Epithelial cell of esophagus (primary cell): ENCODE results near the gene MSL3B.

Source experiments
- DNase-seq: peaks from one replicate; pipeline ENCODE4 v3.0.0; 2010; ENCODE audit warnings: low read depth
- H3K4me3 ChIP-seq: 2 replicates; pipeline ENCODE4 v1.5.1; 2011; ENCODE audit warnings: mild to moderate bottlenecking, low read length, control low read depth
- TF ChIP-seq, protein P1 (sequence below): IDR thresholded peaks from 2 replicates; pipeline ENCODE4 v1.5.1; 2011; ENCODE audit warnings: low read depth, mild to moderate bottlenecking, low read length, control low read depth, inconsistent platforms; ENCODE audit not compliant: insufficient read depth; ENCODE audit errors: missing control alignments

The MSL3B gene

GRCh38 chr2:233835230-233836186, 32.7 kb downstream of the MSL3B start:
- H3K4me3 ChIP-seq, result no peak overlapping the region
- no peak for DNase-seq
- TF ChIP-seq, protein P1, sequence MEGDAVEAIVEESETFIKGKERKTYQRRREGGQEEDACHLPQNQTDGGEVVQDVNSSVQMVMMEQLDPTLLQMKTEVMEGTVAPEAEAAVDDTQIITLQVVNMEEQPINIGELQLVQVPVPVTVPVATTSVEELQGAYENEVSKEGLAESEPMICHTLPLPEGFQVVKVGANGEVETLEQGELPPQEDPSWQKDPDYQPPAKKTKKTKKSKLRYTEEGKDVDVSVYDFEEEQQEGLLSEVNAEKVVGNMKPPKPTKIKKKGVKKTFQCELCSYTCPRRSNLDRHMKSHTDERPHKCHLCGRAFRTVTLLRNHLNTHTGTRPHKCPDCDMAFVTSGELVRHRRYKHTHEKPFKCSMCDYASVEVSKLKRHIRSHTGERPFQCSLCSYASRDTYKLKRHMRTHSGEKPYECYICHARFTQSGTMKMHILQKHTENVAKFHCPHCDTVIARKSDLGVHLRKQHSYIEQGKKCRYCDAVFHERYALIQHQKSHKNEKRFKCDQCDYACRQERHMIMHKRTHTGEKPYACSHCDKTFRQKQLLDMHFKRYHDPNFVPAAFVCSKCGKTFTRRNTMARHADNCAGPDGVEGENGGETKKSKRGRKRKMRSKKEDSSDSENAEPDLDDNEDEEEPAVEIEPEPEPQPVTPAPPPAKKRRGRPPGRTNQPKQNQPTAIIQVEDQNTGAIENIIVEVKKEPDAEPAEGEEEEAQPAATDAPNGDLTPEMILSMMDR, result no peak

DNA sequence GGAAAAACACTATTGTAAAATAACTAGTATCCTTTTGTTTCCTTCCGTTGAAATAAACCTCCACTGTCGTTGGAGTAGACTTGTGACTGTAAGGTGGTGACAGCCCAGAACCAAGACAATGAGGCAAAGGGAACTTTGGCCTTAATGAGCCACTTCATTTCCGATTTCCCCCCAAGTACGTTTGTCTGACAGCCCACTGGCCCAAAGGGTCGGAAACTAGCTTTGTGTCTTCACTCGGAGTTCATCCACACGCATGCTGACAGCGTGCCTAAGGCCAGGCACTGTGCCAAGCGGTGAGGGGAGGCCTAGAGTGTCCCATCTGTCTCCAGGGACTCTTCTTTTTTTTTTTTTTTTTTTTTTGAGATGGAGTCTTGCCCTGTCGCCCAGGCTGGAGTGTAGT, 34.8 kb downstream of the MSL3B start:
- DNase-seq, result no peak
- TF ChIP-seq, protein P1, result no peak
- no peak overlapping the region for H3K4me3 ChIP-seq

DNA sequence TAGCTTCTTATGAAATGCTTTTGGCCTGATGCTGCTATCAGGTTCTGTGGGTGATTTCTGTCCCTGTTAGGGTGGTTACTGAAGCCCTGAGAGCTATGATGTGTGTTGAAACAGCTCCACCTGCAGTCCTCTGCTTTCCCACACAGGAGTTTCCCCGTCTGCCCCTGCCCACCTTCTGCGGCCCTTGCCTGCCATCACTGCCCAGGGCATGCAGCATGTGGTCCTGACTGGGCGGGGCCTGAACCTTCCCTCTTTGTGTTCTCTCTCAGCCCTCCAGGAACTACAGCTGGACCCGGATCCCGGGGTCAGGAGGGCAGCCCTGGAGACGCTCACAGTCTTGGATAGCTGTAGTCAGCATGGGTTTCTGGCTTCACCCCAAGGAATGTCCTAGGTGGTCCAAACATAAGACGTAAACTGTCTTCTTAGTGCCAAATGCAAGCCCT, 35.3 kb downstream of the MSL3B start:
- DNase-seq, result peak; percentile 77
- no peak overlapping the region for H3K4me3 ChIP-seq
- TF ChIP-seq, protein P1, result peak; percentile 69

- no peak for DNase-seq
- no peak overlapping the region for H3K4me3 ChIP-seq
- TF ChIP-seq, protein P1, result no peak
Measured at GRCh38 chr2:233832414-233832813, 35.8 kb downstream of the MSL3B start.

- DNase-seq, result no peak
- TF ChIP-seq, protein P1, result no peak
- no peak overlapping the region for H3K4me3 ChIP-seq
Measured at GRCh38 chr2:233831861-233832260, 36.3 kb downstream of the MSL3B start.

DNA sequence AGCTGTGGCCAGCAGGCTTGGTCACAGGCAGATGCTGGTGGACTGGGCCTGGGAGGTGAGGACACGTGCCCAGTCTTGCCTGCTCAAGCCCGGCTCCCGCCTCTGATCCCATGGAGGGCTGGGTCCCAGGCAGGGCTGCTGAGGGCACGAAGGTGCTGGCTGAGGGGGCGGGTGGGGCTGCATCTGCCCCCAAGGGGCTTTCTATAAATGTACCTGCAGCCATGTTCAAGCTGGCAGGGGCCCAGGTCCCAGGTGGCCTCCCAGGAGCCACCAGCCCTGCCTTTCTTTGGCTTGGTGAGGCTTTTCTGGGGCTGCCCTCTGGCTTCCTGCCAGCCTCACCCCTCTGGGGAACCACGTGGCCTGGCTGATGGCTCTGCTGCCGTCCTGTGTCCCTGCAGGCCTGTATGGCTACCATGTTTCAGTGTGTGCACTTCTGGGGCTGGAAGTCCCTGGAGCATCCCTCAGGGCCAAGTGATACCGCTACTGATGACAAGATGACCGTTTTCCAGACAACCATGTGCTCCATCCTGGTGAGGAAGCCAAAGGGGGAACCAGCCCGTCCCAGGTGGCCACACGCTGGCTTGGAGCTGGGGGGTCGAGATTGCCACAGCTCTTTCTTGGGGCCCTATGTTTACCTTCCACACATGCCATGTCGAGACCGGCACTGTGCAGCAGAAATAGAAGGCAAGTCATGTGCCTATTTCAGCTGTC, 37.0 kb downstream of the MSL3B start:
- H3K4me3 ChIP-seq, result no peak overlapping the region

More for the DNA sequence above, 37.0 kb downstream of the MSL3B start:
- TF ChIP-seq, protein P1, result no peak
- peak; percentile 35 for DNase-seq
